GM23338 (cell line): ENCODE measurements around the gene MARVELD3. TPM values are rescaled to one million over a fixed set of nuclear protein-coding genes. Genes with fewer than 3 reads are reported as not detected.

Source experiments
- ATAC-seq: fragments of 200-7000 bp; cut with Tn5 transposase; 3 replicates; pipeline ENCODE4 v1.9.1; 2020
- DNase-seq: peaks from one replicate; pipeline ENCODE4 v3.0.0-alpha.2; 2015; ENCODE audit warnings: low spot score
- H2AFZ ChIP-seq: fragments of 200-600 bp; sonication (generic); 2 replicates; pipeline ENCODE4 v1.8.0; 2016; ENCODE audit warnings: antibody characterized with exemption, mild to moderate bottlenecking, moderate library complexity
- H3F3A ChIP-seq: fragments of 200-600 bp; sonication (generic); replicated peaks from 2 replicates; pipeline ENCODE4 v1.8.0; 2017; ENCODE audit warnings: antibody characterized with exemption, mixed run types, low read depth
- H3K27ac ChIP-seq: fragments of 200-600 bp; sonication (generic); 2 replicates; pipeline ENCODE4 v1.6.1; 2016; ENCODE audit warnings: low read depth
- H3K27me3 ChIP-seq: fragments of 200-600 bp; sonication (generic); 2 replicates; pipeline ENCODE4 v1.8.0; 2016; ENCODE audit warnings: mild to moderate bottlenecking, mixed run types, moderate library complexity; ENCODE audit not compliant: insufficient read depth
- H3K36me3 ChIP-seq: fragments of 200-600 bp; sonication (generic); 2 replicates; pipeline ENCODE4 v1.8.0; 2016; ENCODE audit warnings: mild to moderate bottlenecking; ENCODE audit not compliant: insufficient read depth
- H3K4me1 ChIP-seq: fragments of 200-600 bp; sonication (generic); 2 replicates; pipeline ENCODE4 v1.8.0; 2016; ENCODE audit warnings: mild to moderate bottlenecking, moderate library complexity; ENCODE audit not compliant: insufficient read depth
- H3K4me2 ChIP-seq: fragments of 200-600 bp; sonication (generic); 2 replicates; pipeline ENCODE4 v1.7.1; 2017; ENCODE audit warnings: mixed run types
- H3K4me3 ChIP-seq: fragments of 200-600 bp; sonication (generic); 2 replicates; pipeline ENCODE4 v1.6.1; 2016; ENCODE audit warnings: mixed run types
- H3K79me2 ChIP-seq: fragments of 200-600 bp; sonication (generic); replicated peaks from 2 replicates; pipeline ENCODE4 v1.8.0; 2017; ENCODE audit warnings: mild to moderate bottlenecking; ENCODE audit not compliant: insufficient read depth
- H3K9me2 ChIP-seq: fragments of 200-600 bp; sonication (generic); 2 replicates; pipeline ENCODE4 v1.8.0; 2017; ENCODE audit not compliant: insufficient read depth
- H4K20me1 ChIP-seq: fragments of 200-600 bp; sonication (generic); replicated peaks from 2 replicates; pipeline ENCODE4 v1.8.0; 2017; ENCODE audit warnings: mild to moderate bottlenecking; ENCODE audit not compliant: insufficient read depth
- H3K27ac Mint-ChIP-seq: 2 replicates; pipeline ENCODE4 v1.8.0; 2020; ENCODE audit warnings: inconsistent platforms, mild to moderate bottlenecking, moderate library complexity, mixed read lengths
- H3K27me3 Mint-ChIP-seq: 3 replicates; pipeline ENCODE4 v1.8.0; 2022; ENCODE audit warnings: low read depth, mild to moderate bottlenecking, moderate library complexity, mixed read lengths, inconsistent platforms; ENCODE audit not compliant: insufficient read depth, poor library complexity
- H3K36me3 Mint-ChIP-seq: 3 replicates; pipeline ENCODE4 v1.8.0; 2021; ENCODE audit warnings: low read depth, mild to moderate bottlenecking, inconsistent platforms, moderate library complexity, mixed read lengths
- H3K4me1 Mint-ChIP-seq: 3 replicates; pipeline ENCODE4 v1.8.0; 2020; ENCODE audit warnings: mild to moderate bottlenecking, inconsistent platforms, mixed read lengths
- H3K4me3 Mint-ChIP-seq: 3 replicates; pipeline ENCODE4 v1.8.0; 2021; ENCODE audit warnings: moderate library complexity, mild to moderate bottlenecking, inconsistent platforms, mixed read lengths
- H3K9me3 Mint-ChIP-seq: 3 replicates; pipeline ENCODE4 v1.8.0; 2020; ENCODE audit warnings: moderate library complexity, mild to moderate bottlenecking, inconsistent platforms, mixed read lengths
- CREB1 ChIP-seq: fragments of 250-450 bp; sonication (Bioruptor Pico); IDR thresholded peaks from 2 replicates; pipeline ENCODE4 v1.5.0; 2020; ENCODE audit warnings: low read depth, mild to moderate bottlenecking, moderate library complexity
- ETS1 ChIP-seq: IDR thresholded peaks from 2 replicates; pipeline ENCODE4 v1.6.1; 2016; ENCODE audit warnings: antibody characterized with exemption
- EZH2 ChIP-seq: fragments of 200-600 bp; sonication (generic); IDR thresholded peaks from one replicate; pipeline ENCODE4 v1.8.0; 2017; ENCODE audit warnings: antibody characterized with exemption, mild to moderate bottlenecking, low read depth; ENCODE audit not compliant: unreplicated experiment
- EZH2phosphoT487 ChIP-seq: fragments of 200-600 bp; sonication (generic); IDR thresholded peaks from one replicate; pipeline ENCODE4 v1.8.1; 2018; ENCODE audit warnings: antibody characterized with exemption; ENCODE audit not compliant: unreplicated experiment
- JUNB ChIP-seq: IDR thresholded peaks from one replicate; pipeline ENCODE4 v1.6.1; 2016; ENCODE audit warnings: antibody characterized with exemption; ENCODE audit not compliant: unreplicated experiment
- NANOG ChIP-seq: IDR thresholded peaks from 2 replicates; pipeline ENCODE4 v1.6.1; 2016; ENCODE audit warnings: antibody characterized with exemption, borderline replicate concordance
- POLR2AphosphoS5 ChIP-seq: IDR thresholded peaks from 2 replicates; pipeline ENCODE4 v1.6.1; 2016; ENCODE audit warnings: antibody characterized with exemption, low read depth
- REST ChIP-seq: IDR thresholded peaks from one replicate; pipeline ENCODE4 v1.6.1; 2018; ENCODE audit warnings: antibody characterized with exemption; ENCODE audit not compliant: unreplicated experiment
- STAT1 ChIP-seq: IDR thresholded peaks from one replicate; pipeline ENCODE4 v1.6.1; 2016; ENCODE audit warnings: antibody characterized with exemption; ENCODE audit not compliant: unreplicated experiment
- ZNF114 ChIP-seq: fragments of 250-450 bp; sonication (Bioruptor Pico); IDR thresholded peaks from 2 replicates; pipeline ENCODE4 v1.5.0; 2020; ENCODE audit warnings: mild to moderate bottlenecking, moderate library complexity
- ZNF331 ChIP-seq: fragments of 250-450 bp; sonication (Bioruptor Pico); IDR thresholded peaks from 2 replicates; pipeline ENCODE4 v1.5.0; 2020; ENCODE audit warnings: low read depth, mild to moderate bottlenecking, moderate library complexity
- ZNF462 ChIP-seq: fragments of 250-450 bp; sonication (Bioruptor Pico); IDR thresholded peaks from 2 replicates; pipeline ENCODE4 v1.5.0; 2020; ENCODE audit warnings: mild to moderate bottlenecking, moderate library complexity
- polyA plus RNA-seq: library from polyadenylated mRNA; unstranded; fragments of >200 nt; fragmentation: Nextera tagmentation; extraction: Ambion mirVana; gene quantifications from 2 replicates; pipeline ENCODE4 v1.2.1, GENCODE V29; 2016
- total RNA-seq: library from RNA; depleted of rRNA; stranded (reverse); fragments of >200 nt; shearing (Covaris generic); gene quantifications from 2 replicates; pipeline ENCODE4 v1.2.3, GENCODE V29; 2014

Gene MARVELD3
- total and polyA plus RNA-seq, 2 experiments from 2014 or later: 23.4 to 32.7 TPM

- no peaks in the 10 kb centered on the region for H3F3A ChIP-seq
- H3K4me2 ChIP-seq: no peak overlapping the region
- Mint-ChIP-seq H3K27ac (no peak overlapping the region), H3K27me3 (peaks cover 2% of the 10 kb centered on the region), H3K4me1 (no peaks in the 10 kb centered on the region), H3K4me3 (no peak overlapping the region), H3K9me3 (peaks cover 10% of the 10 kb centered on the region; the same call in 2 of the 3 replicates), H3K36me3 (no peaks in the 10 kb centered on the region)
- H3K79me2 ChIP-seq: no peaks in the 10 kb centered on the region
- no peak overlapping the region for H3K4me3 ChIP-seq
- no peak overlapping the region for H2AFZ ChIP-seq
- no peaks in the 10 kb centered on the region for H4K20me1 ChIP-seq
- H3K36me3 ChIP-seq: no peaks in the 10 kb centered on the region
- no peak for ATAC-seq
- TF ChIP-seq EZH2phosphoT487 (no peak), CREB1 (CRISPR knock-in tag) (no peak), POLR2AphosphoS5 (no peak)
- no peaks in the 10 kb centered on the region for H3K27me3 ChIP-seq
- DNase-seq: no peak
- H3K9me2 ChIP-seq: no peaks in the 10 kb centered on the region
- no peaks in the 10 kb centered on the region for H3K4me1 ChIP-seq
- H3K27ac ChIP-seq: no peak overlapping the region
Observed at GRCh38 chr16:71590584-71590983, 35.4 kb upstream of the MARVELD3 start.

- Mint-ChIP-seq H3K4me3 (no peak overlapping the region), H3K27me3 (peaks cover 2% of the 10 kb centered on the region), H3K36me3 (no peaks in the 10 kb centered on the region), H3K27ac (no peak overlapping the region), H3K4me1 (no peaks in the 10 kb centered on the region), H3K9me3 (peaks cover 10% of the 10 kb centered on the region; the same call in 2 of the 3 replicates)
- Histone ChIP-seq H3F3A (no peaks in the 10 kb centered on the region), H3K27ac (no peak overlapping the region), H3K4me2 (no peak overlapping the region), H3K27me3 (no peaks in the 10 kb centered on the region), H2AFZ (no peak overlapping the region), H3K4me3 (no peak overlapping the region), H3K79me2 (no peaks in the 10 kb centered on the region), H3K9me2 (no peaks in the 10 kb centered on the region), H3K36me3 (no peaks in the 10 kb centered on the region), H4K20me1 (no peaks in the 10 kb centered on the region), H3K4me1 (no peaks in the 10 kb centered on the region)
- ATAC-seq (no peak), DNase-seq (no peak)
- TF ChIP-seq ZNF462 (CRISPR knock-in tag) (no peak), ZNF114 (no peak), STAT1 (no peak), REST (no peak), CREB1 (CRISPR knock-in tag) (no peak), JUNB (no peak), NANOG (no peak), POLR2AphosphoS5 (no peak), EZH2 (no peak), ETS1 (no peak), EZH2phosphoT487 (no peak), ZNF331 (CRISPR knock-in tag) (no peak)
Observed at GRCh38 chr16:71591917-71592316, 34.1 kb upstream of the MARVELD3 start.
